H1 (cell line): ENCODE results near the gene NLRP1. TPM values are rescaled to one million over a fixed set of nuclear protein-coding genes. Genes with fewer than 3 reads are reported as not detected.

Experiments used
- ATF3 ChIP-seq: IDR thresholded peaks from 2 replicates; pipeline ENCODE4 v1.6.1; 2011; ENCODE audit warnings: low read depth, mild to moderate bottlenecking, low read length; ENCODE audit not compliant: insufficient read depth
- CHD7 ChIP-seq: fragments of 300-600 bp; sonication (generic); IDR thresholded peaks from 2 replicates; pipeline ENCODE4 v1.7.1; 2012; ENCODE audit warnings: low read length, moderate library complexity, mild to moderate bottlenecking, inconsistent platforms; ENCODE audit not compliant: insufficient replicate concordance
- EGR1 ChIP-seq: IDR thresholded peaks from 2 replicates; pipeline ENCODE4 v1.6.1; 2011; ENCODE audit warnings: low read depth, low read length, borderline replicate concordance
- EZH2 ChIP-seq: fragments of 200-600 bp; sonication (generic); IDR thresholded peaks from 2 replicates; pipeline ENCODE4 v1.7.1; 2012; ENCODE audit warnings: low read depth, mild to moderate bottlenecking, moderate library complexity, low read length, inconsistent platforms; ENCODE audit not compliant: severe bottlenecking
- HDAC6 ChIP-seq: IDR thresholded peaks from one replicate; pipeline ENCODE4 v1.7.1; 2012; ENCODE audit warnings: low read depth, mild to moderate bottlenecking, inconsistent platforms, low read length, moderate library complexity
- MAFK ChIP-seq: IDR thresholded peaks from 2 replicates; pipeline ENCODE4 v1.6.1; 2012; ENCODE audit warnings: low read depth, mild to moderate bottlenecking, improper control_type of control experiment, low read length
- SIX5 ChIP-seq: IDR thresholded peaks from 2 replicates; pipeline ENCODE4 v1.6.1; 2011; ENCODE audit warnings: mild to moderate bottlenecking, low read depth, low read length
- TCF12 ChIP-seq: IDR thresholded peaks from 2 replicates; pipeline ENCODE4 v1.6.1; 2011; ENCODE audit warnings: low read depth, mild to moderate bottlenecking, low read length
- polyA plus RNA-seq, 7 experiments: library from polyadenylated mRNA; depleted of rRNA in 3 of 7; stranded (reverse) in 5 of 7; unstranded in 2 of 7; fragments of >200 nt in 5 of 7; fragments of 200-250 nt in 2 of 7; gene quantifications; 1 replicate in 5 of 7; 2 replicates in 1 of 7; 4 replicates in 1 of 7; pipeline versions ENCODE4 v1.2.1 to v1.2.3, GENCODE V29; 2011 to 2013; ENCODE audit warnings: missing spikeins in 2 of 7, mixed read lengths in 2 of 7
- total RNA-seq: library from RNA; stranded (reverse); fragmentation: NEBNext Ultra II Directional; extraction: Animal tissue kit (Norgen Biotek cat#: 25700); gene quantifications from 2 replicates; pipeline ENCODE4 v1.2.1, GENCODE V29; 2021

The NLRP1 gene
- total and polyA plus RNA-seq, 2 of the 8 experiments (the other 6 are each of a cell fraction or from before 2014, with no cell fraction given), result 8.6 to 10.4 TPM

GRCh38 chr17:5488752-5489151, 95.6 kb downstream of the NLRP1 start (continued):
- TF ChIP-seq CHD7 (no peak), ATF3 (no peak), MAFK (no peak), HDAC6 (no peak), EGR1 (no peak), TCF12 (no peak), SIX5 (no peak), EZH2 (no peak)
